ENCODE data around the gene XPO5. TPM values are rescaled to one million over a fixed set of nuclear protein-coding genes. Genes with fewer than 3 reads are reported as not detected.

XPO5 gene
- polyA plus RNA-seq, 1 experiment = 37.7 TPM

- no peak for DNase-seq (ENCODE audit: low read depth)
- POLR2A ChIA-PET = interaction anchor here (0.6 to 1.6 kb wide), 2 partner anchors 15 to 756 kb away, joined by 4 to 8 read pairs; no protein-coding TSS in a partner anchor
- CTCF ChIA-PET = interaction anchor here (0.6 to 10.1 kb wide), 8 partner anchors 9 to 264 kb away, joined by 3 to 136 read pairs (median 4); partner anchors contain the start of genes DLK2, DNPH1, LRRC73 and TJAP1
- H3K27me3 ChIP-seq (ENCODE audit: control insufficient read depth, insufficient read depth, low read length) = no peaks in the 10 kb centered on the region
- H3K4me3 ChIP-seq (ENCODE audit: low read depth, low read length) = no peak overlapping the region
- TF ChIP-seq CTCF (IDR thresholded peaks at IDR 0.05; ENCODE audit: insufficient read depth, low read depth, low read length) = no peak
- 0 out of 2 replicates have a peak, but pooled peaks cover 1% of the 10 kb centered on the region for H3K36me3 ChIP-seq (ENCODE audit: control insufficient read depth, insufficient read depth, low read length)
Observed at GRCh38 chr6:43492673-43493072, 83.2 kb downstream of the XPO5 start.

- H3K27me3 ChIP-seq (ENCODE audit: control insufficient read depth, insufficient read depth, low read length) = no peaks in the 10 kb centered on the region
- POLR2A ChIA-PET = interaction anchor here (0.6 to 1.6 kb wide), 3 partner anchors 14 to 757 kb away, joined by 4 to 24 read pairs (median 8); no protein-coding TSS in a partner anchor
- no peak for TF ChIP-seq CTCF (IDR thresholded peaks at IDR 0.05; ENCODE audit: insufficient read depth, low read depth, low read length)
- CTCF ChIA-PET = interaction anchor here (0.6 to 10.1 kb wide), 6 partner anchors 12 to 263 kb away, joined by 3 to 136 read pairs (median 4); partner anchors contain the start of genes DLK2, DNPH1 and LRRC73
- 0 out of 2 replicates have a peak, but pooled peaks cover 1% of the 10 kb centered on the region for H3K36me3 ChIP-seq (ENCODE audit: control insufficient read depth, insufficient read depth, low read length)
- DNase-seq (ENCODE audit: low read depth) = no peak
- H3K4me3 ChIP-seq (ENCODE audit: low read depth, low read length) = no peak overlapping the region
Observed at GRCh38 chr6:43491750-43492661, 83.8 kb downstream of the XPO5 start.

GRCh38 chr6:43490523-43490939 lies 85.3 kb downstream of the XPO5 start:
- no peak for TF ChIP-seq CTCF (IDR thresholded peaks at IDR 0.05; ENCODE audit: insufficient read depth, low read depth, low read length)
- ChIA-PET CTCF (interaction anchor here (1.2 to 10.1 kb wide), 3 partner anchors 11 to 36 kb away, joined by 4 to 136 read pairs (median 87); partner anchors contain the start of genes DLK2 and LRRC73), POLR2A (no interaction called here)
- Histone ChIP-seq H3K4me3 (ENCODE audit: low read depth, low read length) (no peak overlapping the region), H3K27me3 (ENCODE audit: control insufficient read depth, insufficient read depth, low read length) (no peaks in the 10 kb centered on the region), H3K36me3 (ENCODE audit: control insufficient read depth, insufficient read depth, low read length) (peaks cover 1% of the 10 kb centered on the region; the same call in 1 of the 2 replicates)
- no peak for DNase-seq (ENCODE audit: low read depth)

- H3K36me3 ChIP-seq (ENCODE audit: control insufficient read depth, insufficient read depth, low read length) = peaks cover 2% of the 10 kb centered on the region; the same call in 1 of the 2 replicates
- TF ChIP-seq CTCF (IDR thresholded peaks at IDR 0.05; ENCODE audit: insufficient read depth, low read depth, low read length) = no peak
- no peaks in the 10 kb centered on the region for H3K27me3 ChIP-seq (ENCODE audit: control insufficient read depth, insufficient read depth, low read length)
- POLR2A ChIA-PET = no interaction called here
- DNase-seq (ENCODE audit: low read depth) = no peak
- CTCF ChIA-PET = interaction anchor here (1.0 to 9.9 kb wide), 4 partner anchors 10 to 560 kb away, joined by 3 to 136 read pairs (median 4); partner anchors contain the start of genes CNPY3 and LRRC73
- H3K4me3 ChIP-seq (ENCODE audit: low read depth, low read length) = no peak overlapping the region
Observed at GRCh38 chr6:43489277-43490072, 86.4 kb downstream of the XPO5 start.
